NT2/D1 (cell line): ENCODE measurements around the gene ADM2.

Experiments used
- YY1 ChIP-seq: IDR thresholded peaks from 2 replicates; pipeline ENCODE4 v1.6.1; 2011; ENCODE audit not compliant: insufficient read length, insufficient read depth
- ZNF274 ChIP-seq: IDR thresholded peaks from 2 replicates; pipeline ENCODE4 v1.6.1; 2011; ENCODE audit warnings: mild to moderate bottlenecking, low read depth, low read length

DNA sequence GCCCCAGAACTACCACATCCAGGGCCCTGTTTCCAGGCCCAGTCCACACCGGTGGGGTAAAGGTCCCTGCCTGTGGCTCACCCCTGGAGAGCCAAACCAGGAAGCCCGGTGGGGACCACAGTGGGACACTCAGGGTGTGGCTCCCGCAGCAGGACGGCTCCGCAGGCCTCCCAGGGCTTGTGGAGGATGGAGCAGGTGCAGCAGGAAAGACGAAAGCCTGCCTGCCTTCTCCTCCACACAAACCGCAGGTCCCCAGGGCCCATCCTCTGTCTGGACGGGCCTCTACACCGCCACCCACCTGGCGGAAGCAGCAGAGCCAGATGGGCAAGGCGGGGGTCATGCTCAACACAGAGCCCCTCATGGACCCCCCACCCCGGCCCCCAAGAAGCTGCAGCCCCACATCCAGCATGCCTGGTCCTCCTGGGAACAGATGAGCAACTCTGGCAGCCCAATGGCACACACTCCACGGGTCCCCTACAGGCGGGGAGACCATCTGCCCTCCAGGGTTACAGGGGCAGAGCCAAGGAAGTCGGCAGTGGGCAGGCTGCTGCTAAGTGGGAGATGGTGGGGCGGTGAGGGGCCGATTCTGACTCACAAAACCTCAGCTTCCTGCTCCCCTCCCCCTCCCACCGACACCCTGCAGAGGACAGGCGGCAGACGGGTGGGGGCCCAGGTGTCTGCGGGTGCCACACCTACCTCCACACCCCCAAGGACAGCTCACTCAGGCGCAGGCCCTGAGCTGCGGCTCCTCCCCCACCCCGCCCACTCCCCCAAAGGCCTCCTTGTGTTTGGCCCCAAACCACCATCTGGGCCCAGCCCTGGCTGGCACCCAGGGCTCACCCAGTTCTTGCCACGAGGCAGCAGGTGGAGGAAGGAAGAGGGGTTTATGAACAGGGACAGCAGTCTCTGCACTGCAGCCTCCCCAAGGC lies 11.7 kb upstream of the ADM2 start:
- TF ChIP-seq ZNF274 (no peak), YY1 (no peak)
